Small intestine (tissue), 7 donors: ENCODE measurements around the gene FHL3. TPM values are rescaled to one million over a fixed set of nuclear protein-coding genes. Genes with fewer than 3 reads are reported as not detected.

Source experiments
- DNase-seq, 2 donors: peaks; one replicate each; pipeline versions ENCODE4 v3.0.0 to v3.0.0-alpha.2; 2013
- FAIRE-seq: peaks from 2 replicates; lab custom pipeline; 2012; peaks lifted over from hg19 to GRCh38; lab: Jason Lieb, UNC
- H3K27ac ChIP-seq, 3 donors: one replicate each; pipeline ENCODE4 v1.5.1; 2013; ENCODE audit warnings: low read length in 2 of 3, mild to moderate bottlenecking in 2 of 3, control low read depth in 1 of 3, inconsistent platforms in 1 of 3, low read depth in 1 of 3, moderate library complexity in 1 of 3
- H3K27me3 ChIP-seq, 3 donors: one replicate each; pipeline ENCODE4 v1.6.1; 2013; ENCODE audit warnings: low read length in 3 of 3, inconsistent platforms in 1 of 3; ENCODE audit not compliant: control insufficient read depth in 3 of 3, insufficient read depth in 3 of 3
- H3K36me3 ChIP-seq, 3 donors: one replicate each; pipeline ENCODE4 v1.6.1; 2013; ENCODE audit warnings: low read length in 3 of 3, inconsistent platforms in 1 of 3, low read depth in 1 of 3, mild to moderate bottlenecking in 1 of 3, moderate library complexity in 1 of 3; ENCODE audit not compliant: control insufficient read depth in 3 of 3, insufficient read depth in 2 of 3
- H3K4me1 ChIP-seq, 3 donors: one replicate each; pipeline ENCODE4 v1.6.1; 2013; ENCODE audit warnings: low read length in 2 of 3, inconsistent platforms in 1 of 3, low read depth in 1 of 3, mild to moderate bottlenecking in 1 of 3, moderate library complexity in 1 of 3; ENCODE audit not compliant: control insufficient read depth in 3 of 3, insufficient read depth in 2 of 3
- H3K4me3 ChIP-seq, 3 donors: one replicate each; pipeline ENCODE4 v1.5.1; 2013; ENCODE audit warnings: low read length in 3 of 3, control low read depth in 1 of 3, inconsistent platforms in 1 of 3, low read depth in 1 of 3, mild to moderate bottlenecking in 1 of 3, moderate library complexity in 1 of 3
- H3K9me3 ChIP-seq, 2 donors: one replicate each; pipeline ENCODE4 v1.6.1; 2013; ENCODE audit warnings: low read depth in 1 of 2, low read length in 1 of 2; ENCODE audit not compliant: control insufficient read depth in 2 of 2, insufficient read depth in 1 of 2
- WGBS, 3 donors: extraction: QIAGEN DNeasy Blood & Tissue Kit; methylation state at CpG; one replicate each; pipeline ENCODE4 v1.1.7; 2013; 5-methylcytosine and 5-hydroxymethylcytosine counted together
- polyA plus RNA-seq, 4 donors: library from polyadenylated mRNA; stranded (reverse) in 3 of 4; unstranded in 1 of 4; fragments of 200-250 nt in 3 of 4; fragments of 120-200 nt in 1 of 4; gene quantifications; one replicate each; pipeline versions ENCODE4 v1.2.1 to v1.2.3, GENCODE V29; 2013
- donor health status: healthy with polysubstance abuse.
- donor health status: control.
- donor health status: control.
- donor health status: Bipolar disorder and iron deficiency.
- donor health status: healthy.

The FHL3 gene
- polyA plus RNA-seq, 4 donors = 0.89 to 8.1 (median 6.3) TPM

DNA sequence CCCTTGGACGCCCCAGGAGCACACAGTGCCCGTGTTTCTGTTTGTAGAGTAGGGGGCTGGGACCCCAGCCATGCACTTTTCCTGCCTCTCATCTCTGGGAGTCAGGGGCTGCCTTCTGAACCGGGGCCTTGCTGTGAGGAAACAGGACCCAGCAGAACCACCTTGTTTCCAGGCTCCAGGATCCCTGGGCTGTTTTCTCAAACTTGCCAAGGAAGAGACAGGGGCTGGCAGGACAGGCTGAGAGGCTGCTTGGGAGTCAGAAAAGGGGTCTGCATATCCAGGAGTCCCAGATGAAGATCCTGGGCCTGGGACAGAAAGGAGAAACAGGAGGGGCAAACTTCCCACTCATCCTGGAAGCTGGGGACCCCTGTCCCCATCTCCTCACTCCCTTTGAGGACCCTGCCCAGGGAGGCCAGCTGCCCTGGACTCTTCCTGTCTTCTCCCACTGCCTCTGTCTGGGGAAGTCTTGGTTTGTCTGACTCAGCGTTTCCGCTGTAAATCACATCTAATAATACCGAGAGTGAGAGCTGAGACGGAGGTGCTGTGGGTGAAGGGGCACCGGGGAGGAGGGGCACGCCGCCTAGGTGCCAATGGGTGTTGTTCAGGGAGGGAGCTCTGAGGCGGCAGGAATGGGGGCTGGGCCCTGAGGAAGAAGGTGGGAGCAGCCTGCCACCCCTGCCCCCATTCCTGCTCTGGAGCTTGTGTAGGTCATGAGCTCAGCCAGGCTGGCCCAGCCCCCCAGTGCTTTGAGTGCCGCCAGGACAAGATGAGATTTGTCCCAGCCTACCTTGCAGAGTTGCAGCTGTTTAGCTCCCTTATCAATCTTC lies 24.6 kb upstream of the FHL3 start:
- Histone ChIP-seq H3K4me1 (peaks cover 0 to 17% (median 0%) of the 10 kb centered on the region in 3 donors), H3K9me3 (no peaks in the 10 kb centered on the region), H3K27ac (peak overlapping the region in 1 of 3 donors; percentile 0), H3K4me3 (no peak overlapping the region), H3K36me3 (peaks cover 7 to 25% (median 9%) of the 10 kb centered on the region in 3 donors), H3K27me3 (no peaks in the 10 kb centered on the region)
- 9 to 15% (median 11%) methylated on average over 12 of the region's 12 CpGs for WGBS, 3 donors
- FAIRE-seq = no peak
- DNase-seq = peak in 1 of 2 donors; percentile 65

DNA sequence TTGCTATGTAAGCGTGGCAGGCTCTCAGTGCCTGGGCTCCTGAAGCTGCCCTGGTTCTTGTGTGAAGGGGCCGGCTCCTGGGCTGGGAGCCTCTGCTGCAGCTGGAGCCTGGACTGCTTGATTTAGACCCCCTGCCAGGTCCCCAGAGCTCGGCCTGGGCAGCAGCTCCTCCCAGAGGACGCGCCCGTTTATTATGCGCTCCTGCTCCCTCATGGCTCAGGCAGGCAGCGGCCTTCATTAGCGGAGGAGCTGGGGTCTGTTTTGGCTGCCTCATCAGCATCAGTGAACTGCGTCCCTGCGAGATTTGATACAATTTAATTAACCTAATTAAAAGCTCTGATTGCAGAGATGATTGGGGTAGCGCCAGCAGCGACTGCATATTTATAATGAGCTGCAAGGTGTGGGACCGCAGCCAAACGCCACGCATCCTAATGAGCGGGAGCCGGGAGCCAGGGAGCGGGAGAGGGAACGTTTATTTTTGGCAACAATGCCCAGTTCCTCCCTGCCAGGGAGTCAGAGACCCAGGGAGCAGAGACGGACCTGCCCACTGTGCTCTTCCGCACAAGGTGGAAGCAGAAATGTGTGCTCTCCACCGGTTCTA lies 23.9 kb upstream of the FHL3 start:
- Histone ChIP-seq H3K36me3 (peaks cover 9 to 26% (median 11%) of the 10 kb centered on the region in 3 donors), H3K4me3 (no peak overlapping the region), H3K4me1 (peaks cover 0 to 17% (median 0%) of the 10 kb centered on the region in 3 donors), H3K9me3 (no peaks in the 10 kb centered on the region), H3K27me3 (no peaks in the 10 kb centered on the region), H3K27ac (no peak overlapping the region)
- DNase-seq (no peak), FAIRE-seq (no peak)
- 19 to 36% (median 32%) methylated on average over 21 to 23 of the region's 23 CpGs for WGBS, 3 donors

DNA sequence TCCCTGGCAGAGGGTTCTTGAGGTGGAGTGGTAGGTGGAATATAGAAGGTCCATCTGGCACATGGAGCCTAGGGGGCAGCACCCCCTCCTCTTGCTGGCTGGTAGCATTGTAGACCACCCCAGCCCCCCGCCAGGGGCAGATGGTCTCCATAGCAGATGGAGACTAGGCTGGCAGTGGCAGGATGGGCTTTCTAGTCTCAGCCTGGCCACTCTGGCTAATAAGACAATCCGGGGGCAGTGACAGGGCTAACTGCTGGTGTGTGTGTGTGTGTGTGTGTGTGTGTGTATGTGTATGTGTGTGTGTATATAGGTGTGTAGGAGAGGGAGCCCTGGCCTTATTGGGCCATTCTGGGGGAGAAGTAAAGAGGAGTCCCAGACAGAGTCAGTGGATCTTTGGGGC lies 23.4 kb upstream of the FHL3 start:
- H3K27me3 ChIP-seq = no peaks in the 10 kb centered on the region
- H3K4me3 ChIP-seq = no peak overlapping the region
- H3K36me3 ChIP-seq = peaks cover 9 to 29% (median 11%) of the 10 kb centered on the region in 3 donors
- DNase-seq (no peak), FAIRE-seq (no peak)
- H3K27ac ChIP-seq = no peak overlapping the region
- H3K4me1 ChIP-seq = peaks cover 0 to 17% (median 0%) of the 10 kb centered on the region in 3 donors
- no peaks in the 10 kb centered on the region for H3K9me3 ChIP-seq
- WGBS, 3 donors = 52 to 75% (median 65%) methylated on average over 2 of the region's 2 CpGs

DNA sequence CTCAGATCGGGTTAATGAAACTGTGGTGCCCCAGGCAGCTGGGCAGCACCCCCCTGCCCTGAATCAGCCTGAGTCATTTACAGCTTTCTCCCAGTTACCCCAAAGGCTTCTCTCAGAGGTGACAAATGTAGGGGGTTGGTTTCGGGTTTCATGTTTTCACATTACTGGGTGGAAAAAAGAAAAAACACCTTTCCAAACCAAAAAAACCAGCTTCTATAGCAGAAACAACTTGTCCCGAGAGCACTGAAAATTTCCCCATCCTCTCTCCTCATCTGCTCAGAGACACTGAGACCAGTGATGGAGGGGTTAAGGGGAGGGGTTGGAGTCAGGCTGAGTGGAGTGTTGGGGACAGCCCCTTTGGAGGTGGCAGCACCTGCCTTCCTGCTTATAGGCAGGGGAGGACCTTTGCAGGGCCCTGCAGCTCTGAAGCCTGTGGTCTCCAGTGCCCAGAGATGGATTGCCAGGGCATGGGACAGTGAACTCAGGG lies 22.8 kb upstream of the FHL3 start:
- no peak for FAIRE-seq
- H3K27me3 ChIP-seq = no peaks in the 10 kb centered on the region
- peaks cover 9 to 30% (median 11%) of the 10 kb centered on the region in 3 donors for H3K36me3 ChIP-seq
- no peak for DNase-seq
- peaks cover 0 to 17% (median 0%) of the 10 kb centered on the region in 3 donors for H3K4me1 ChIP-seq
- no peak overlapping the region for H3K4me3 ChIP-seq
- H3K27ac ChIP-seq = no peak overlapping the region
- WGBS, 3 donors = 52 to 65% (median 64%) methylated on average over 3 of the region's 3 CpGs
- no peaks in the 10 kb centered on the region for H3K9me3 ChIP-seq

DNA sequence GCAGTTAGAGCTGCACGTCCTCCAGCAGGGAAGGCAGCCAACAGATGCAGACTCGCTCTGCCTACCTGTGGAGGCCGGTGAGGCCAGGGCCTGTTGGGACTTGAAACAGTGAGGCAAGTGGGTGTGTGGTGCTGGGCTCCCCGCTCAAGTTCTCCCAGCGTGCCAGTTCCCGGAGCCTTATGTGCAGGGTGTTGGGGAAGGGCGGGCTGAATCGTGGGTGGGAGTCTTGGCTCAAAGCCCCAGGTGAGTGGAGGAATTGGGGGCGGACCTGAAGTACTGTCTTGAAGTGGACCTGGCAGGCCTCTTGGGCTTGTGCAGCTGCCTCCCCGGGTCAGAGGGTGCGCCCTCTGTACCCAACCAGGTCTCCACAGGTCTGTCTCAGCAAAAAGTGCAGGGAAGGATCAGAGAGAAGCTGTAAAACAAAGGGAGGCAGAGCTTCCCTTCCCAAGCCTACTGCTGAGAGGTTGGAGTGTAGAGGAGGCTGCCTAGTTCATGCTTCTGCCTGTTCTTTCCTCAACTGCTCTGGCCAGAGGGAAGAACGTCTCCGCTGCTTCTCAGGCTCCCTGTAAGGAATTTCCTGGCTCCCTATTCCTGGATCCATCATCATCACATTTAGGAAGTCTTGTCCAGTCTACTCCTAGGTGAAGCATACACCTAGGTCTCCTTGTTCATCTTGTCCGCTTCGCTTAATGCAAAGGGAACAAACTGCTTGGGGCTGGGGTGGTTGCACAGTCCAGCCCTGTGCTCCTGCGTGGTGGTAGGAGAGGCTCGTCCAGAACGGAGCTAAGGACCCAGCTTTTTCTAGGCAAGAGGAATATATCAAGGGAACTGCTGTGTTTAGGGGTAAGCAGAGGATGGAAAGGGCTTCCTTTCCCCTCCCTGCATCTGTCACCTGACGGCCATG lies 22.1 kb upstream of the FHL3 start:
- Histone ChIP-seq H3K27ac (no peak overlapping the region), H3K27me3 (no peaks in the 10 kb centered on the region), H3K4me1 (peaks cover 0 to 17% (median 0%) of the 10 kb centered on the region in 3 donors), H3K4me3 (no peak overlapping the region), H3K9me3 (no peaks in the 10 kb centered on the region), H3K36me3 (peaks cover 13 to 30% (median 15%) of the 10 kb centered on the region in 3 donors)
- WGBS, 3 donors = 80 to 83% (median 81%) methylated on average over 19 of the region's 19 CpGs
- FAIRE-seq (no peak), DNase-seq (no peak)

DNA sequence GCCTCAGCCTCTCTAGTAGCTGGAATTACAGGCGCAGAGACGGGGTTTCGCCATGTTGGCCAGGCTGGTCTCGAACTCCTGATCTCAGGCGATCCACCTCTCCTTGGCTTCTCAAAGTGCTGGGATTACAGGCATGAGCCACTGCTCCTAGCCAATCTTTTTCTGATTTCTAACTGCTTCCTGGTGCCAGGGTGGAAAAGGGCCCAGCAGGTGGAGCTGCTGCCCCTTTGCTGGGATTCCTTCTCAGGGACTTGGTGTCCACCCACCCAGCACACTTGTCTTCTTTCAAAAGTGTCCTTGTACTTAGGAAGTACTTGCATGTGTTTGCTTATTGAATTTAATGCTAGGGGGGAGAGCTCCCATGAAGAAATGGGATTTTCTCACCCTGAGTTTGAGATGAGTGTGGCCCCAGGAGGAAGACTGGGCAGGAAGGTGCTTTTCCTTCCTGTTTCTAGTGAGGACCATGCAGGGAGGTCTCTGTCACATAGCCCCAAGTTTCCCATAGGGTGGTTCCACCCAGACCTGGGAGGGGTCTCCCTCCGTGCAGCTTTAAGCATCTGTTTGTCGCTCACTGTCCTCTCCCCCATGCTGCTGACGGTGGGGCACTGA lies 21.4 kb upstream of the FHL3 start:
- Histone ChIP-seq H3K36me3 (peaks cover 17 to 37% (median 20%) of the 10 kb centered on the region in 3 donors), H3K4me3 (no peak overlapping the region), H3K27ac (no peak overlapping the region), H3K9me3 (no peaks in the 10 kb centered on the region), H3K4me1 (peaks cover 0 to 17% (median 0%) of the 10 kb centered on the region in 3 donors), H3K27me3 (no peaks in the 10 kb centered on the region)
- WGBS, 3 donors = 78 to 85% (median 82%) methylated on average over 8 of the region's 8 CpGs
- DNase-seq (peak; percentile 28 to 66), FAIRE-seq (no peak)

DNA sequence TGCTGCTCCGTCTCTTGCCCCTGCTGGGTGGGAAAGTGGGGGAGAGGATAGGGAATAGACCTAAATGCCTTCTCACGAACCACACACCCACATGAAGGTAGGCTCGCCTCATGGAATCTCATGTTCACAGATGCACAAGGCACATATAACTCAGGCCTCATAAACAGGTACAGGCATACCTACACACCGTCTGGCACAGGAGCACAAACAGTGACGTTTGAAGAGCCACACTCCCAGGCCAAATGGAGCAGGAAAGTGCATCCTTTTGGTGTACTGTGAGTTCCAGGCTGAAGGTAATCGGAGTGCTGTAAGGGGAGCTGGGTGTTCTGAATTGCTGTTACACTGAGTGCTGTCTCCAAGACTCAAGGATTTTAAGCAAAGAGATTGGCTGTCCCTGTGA lies 20.4 kb upstream of the FHL3 start:
- Histone ChIP-seq H3K36me3 (peaks cover 18 to 40% (median 20%) of the 10 kb centered on the region in 3 donors), H3K4me1 (peaks cover 0 to 15% (median 0%) of the 10 kb centered on the region in 3 donors), H3K4me3 (no peak overlapping the region), H3K27me3 (no peaks in the 10 kb centered on the region), H3K27ac (no peak overlapping the region), H3K9me3 (no peaks in the 10 kb centered on the region)
- WGBS, 3 donors = 91 to 93% (median 93%) methylated on average over 6 of the region's 6 CpGs
- FAIRE-seq = no peak
- no peak for DNase-seq
